Fibroblast of mammary gland (primary cell): ENCODE data around the gene DENND6B.

Experiments
- DNase-seq: peaks from one replicate; pipeline ENCODE4 v3.0.0-alpha.2; 2010; ENCODE audit warnings: low read depth
- H3K4me3 ChIP-seq: 2 replicates; pipeline ENCODE4 v1.5.1; 2011; ENCODE audit warnings: low read depth, mild to moderate bottlenecking, low read length, moderate library complexity; ENCODE audit not compliant: control insufficient read depth
- CTCF ChIP-seq: conservative IDR thresholded peaks from 2 replicates; pipeline ENCODE4 v1.5.1; 2011; ENCODE audit warnings: low read depth, low read length, inconsistent platforms; ENCODE audit not compliant: control insufficient read depth, insufficient read depth

DENND6B gene

DNA sequence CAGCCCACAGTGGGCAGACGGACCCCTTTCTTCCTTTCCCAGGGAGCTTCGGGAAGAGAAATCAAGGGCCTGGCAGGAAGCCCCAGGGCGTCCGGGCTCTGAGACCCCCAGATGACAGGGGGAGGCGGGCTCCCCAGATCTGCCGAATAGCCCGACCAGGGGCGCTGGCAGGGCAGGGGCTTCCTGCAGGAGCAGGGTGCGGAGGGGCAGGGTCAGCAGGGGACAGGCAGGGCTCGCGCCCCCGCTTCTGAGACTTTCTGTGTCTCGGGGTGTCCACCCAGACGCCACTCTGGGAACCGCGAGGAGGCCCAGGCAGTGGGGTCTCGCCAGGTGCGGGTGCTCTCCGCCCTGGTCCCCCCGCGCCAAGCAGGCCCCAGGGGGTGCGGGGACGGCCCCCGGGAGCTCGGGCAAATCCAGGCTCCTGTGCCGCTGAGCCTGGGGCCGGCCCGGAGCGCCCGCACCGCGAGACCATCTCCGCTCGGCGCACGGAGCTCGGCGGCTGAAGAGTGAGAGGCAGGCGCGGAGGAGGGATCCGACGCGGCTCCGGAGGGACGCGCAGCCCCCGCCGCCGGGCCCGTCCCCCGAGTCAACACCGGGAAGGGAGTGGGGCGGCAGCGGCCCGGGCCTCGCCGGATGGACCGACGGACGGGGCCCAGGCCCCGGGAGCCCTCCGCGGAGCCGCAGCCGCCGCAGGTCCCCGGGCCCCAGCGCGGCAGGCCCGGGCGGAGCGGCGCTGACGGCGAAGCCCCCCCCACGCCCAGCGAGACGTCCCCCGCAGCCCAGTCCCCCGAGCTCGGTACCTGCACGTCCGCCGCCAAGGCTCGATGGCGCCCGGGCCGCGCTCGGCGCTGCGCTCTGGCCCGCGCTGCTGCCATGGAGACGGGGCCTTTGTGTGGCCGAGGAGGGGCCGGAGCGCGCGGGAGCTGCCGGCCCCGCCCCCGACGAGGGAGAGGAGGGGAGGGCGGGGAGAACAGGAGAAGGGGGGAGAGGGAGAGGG is 19.8 kb downstream of the DENND6B start, which contains the start of gene PLXNB2:
TSS of gene PLXNB2 (minus strand) at position 894 of the 997 bp plus-strand sequence. CDS start 17,062 bp downstream, outside the sequence.
- peak; percentile 74 for DNase-seq
- peak within 1 kb of the TSS; percentile 77 for H3K4me3 ChIP-seq
- TF ChIP-seq CTCF: no peak

DNA sequence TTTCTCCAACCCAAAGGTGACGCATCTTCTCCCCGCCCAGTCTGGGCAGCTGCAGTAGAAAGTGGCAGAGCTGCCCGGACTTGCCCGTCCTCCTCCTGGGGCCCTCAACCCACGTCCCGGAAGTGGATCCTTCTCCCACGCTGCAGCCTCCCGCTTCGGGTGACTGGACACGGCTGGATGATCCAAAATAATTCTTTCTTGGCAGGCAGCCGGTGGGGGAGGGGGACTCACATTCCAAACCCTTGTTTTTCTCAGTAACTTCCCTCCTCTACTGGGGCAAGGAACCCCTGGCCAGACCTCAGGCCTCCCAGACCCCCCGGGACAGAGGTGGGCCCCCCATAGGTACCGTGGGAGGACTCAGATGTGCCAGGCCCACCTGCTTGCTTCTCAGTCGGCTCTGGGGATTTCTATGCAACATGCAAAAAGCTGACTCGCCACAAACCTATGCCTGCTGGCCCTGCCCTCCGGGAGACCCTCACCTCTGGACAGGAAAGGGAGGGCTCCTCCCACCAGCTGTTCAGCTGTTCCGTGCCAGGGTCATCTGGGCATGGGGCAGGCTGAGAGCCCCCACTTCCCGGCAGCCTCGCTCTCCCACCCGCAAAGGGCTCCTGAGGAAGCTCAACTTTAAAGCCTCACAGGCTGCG is 20.8 kb downstream of the DENND6B start:
- TF ChIP-seq CTCF: no peak
- H3K4me3 ChIP-seq: peak overlapping the region; percentile 77
- peak; percentile 94 for DNase-seq

DNA sequence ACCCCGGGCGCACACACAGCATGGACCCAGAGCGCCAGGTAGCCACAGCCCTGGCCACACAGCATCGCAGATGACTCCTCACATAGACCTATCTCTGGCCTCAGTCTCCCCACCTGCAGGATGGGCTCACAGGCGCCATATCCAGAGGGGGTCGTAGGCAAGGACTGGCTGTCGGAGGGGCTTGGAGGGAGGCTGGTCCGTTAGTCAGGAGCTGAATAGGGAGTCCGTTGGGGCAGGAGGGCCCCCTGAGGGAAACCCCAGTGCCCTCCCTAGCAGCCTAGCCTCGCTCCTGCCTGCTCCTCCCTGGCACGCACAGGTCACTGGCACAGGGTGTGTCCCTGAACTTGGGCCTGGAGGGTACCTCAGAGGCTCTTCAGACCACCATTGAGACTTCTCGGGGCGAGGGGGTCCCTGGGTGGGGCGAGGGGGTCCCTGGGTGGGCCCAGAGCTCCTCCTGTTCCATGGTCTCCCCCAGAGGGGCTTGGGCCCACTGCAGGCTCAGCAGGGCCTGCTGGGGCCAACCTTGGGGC is 21.4 kb downstream of the DENND6B start:
- DNase-seq: no peak
- no peak for TF ChIP-seq CTCF
- peak overlapping the region; percentile 77 for H3K4me3 ChIP-seq

DNA sequence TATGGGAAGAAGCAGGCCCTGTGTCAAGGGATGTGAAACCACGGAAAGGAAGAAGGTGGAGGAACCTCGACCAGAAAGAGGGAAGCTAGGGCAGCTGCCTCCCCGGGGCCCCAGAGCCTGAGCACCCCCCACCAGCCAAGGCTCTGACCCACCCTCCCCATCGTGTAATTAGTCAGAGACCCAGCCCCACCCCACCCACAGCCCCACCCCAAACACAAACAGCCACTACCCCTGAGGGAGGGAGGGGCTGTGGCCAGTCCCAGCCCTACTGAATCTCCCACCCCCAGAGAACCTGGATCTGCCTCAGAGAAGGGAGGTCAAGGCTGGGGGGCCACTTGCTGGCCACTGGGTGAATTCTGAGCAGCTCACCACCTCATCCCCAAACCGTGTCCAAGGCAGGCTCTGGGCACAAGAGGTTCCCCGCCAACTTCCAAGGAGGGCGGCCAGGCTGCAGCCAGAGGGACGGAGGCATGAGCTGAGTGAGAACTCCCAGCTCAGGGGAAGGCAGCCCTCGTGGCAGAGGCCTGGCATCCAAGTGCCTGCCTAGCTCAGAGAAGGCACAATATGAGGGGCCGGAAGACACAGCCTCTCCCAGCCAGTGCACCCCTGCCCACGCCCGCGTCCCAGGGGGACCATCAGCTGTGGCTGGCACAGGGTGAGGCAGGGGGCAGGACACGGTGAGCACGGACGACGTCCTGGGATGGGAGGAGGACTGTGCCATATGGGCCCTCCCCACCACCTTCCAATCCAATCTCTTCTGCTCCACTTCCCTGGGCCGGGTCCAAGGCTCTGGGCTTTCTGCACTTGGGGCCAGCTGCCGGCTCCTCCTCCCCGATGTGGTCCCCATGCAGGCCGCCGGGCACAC is 22.1 kb downstream of the DENND6B start:
- peak; percentile 46 for DNase-seq
- H3K4me3 ChIP-seq: peak overlapping the region; percentile 4
- no peak for TF ChIP-seq CTCF

DNA sequence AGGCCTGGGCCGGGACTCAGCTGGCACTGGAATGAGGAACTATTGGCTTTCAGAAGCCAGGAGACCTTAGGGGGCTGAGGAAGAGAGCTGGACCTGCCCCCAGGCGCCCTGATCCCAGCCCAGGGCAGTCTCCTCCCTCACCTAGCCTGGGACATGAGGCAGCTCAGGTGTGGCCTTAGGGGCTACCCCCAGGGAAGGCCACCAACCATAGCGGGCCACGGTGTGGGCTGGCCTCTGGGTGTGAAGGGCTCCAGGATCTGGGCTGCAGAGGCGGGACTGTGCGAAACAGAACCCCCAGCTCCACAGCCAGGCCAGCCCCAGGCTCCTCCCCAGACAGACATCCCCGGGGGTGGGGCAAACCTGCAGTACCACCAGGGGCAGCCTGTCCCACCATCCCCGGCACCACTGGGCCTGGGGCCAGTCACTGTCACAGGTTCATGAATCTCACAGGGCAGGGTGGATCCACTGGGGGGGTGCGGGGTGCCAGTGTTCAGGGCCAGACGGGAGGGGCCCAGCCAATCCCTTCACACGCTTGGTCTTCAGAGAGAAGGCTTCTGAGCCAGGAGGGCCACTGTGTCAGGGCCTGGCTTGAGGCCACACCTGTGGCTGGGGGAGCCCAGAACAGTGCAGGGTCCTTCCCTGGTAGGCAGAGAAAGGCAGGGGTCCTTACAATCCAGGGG is 22.8 kb downstream of the DENND6B start:
- no peak for TF ChIP-seq CTCF
- DNase-seq: peak; percentile 19
- no peak overlapping the region for H3K4me3 ChIP-seq
